CD4-positive, alpha-beta T cell treated with Interleukin-4 for 1 hour (primary cell): ENCODE data around the gene TP53I13.
A peak's percentile ranks its signal among the peaks of the same experiment; 100 is the strongest.

ENCODE experiments used
- DNase-seq, 2 donors: peaks; one replicate each; pipeline ENCODE4 v3.0.0-alpha.2; 2020 to 2022

The TP53I13 gene

GRCh38 chr17:29567554-29568330 is 759 bp upstream of the TP53I13 start:
- DNase-seq = peak; percentile 77 to 79

GRCh38 chr17:29569245-29569950 is 897 bp downstream of the TP53I13 start:
- peak in 1 of 2 donors; percentile 10 for DNase-seq

- DNase-seq = peak in 1 of 2 donors; percentile 9
Measured at GRCh38 chr17:29570521-29570920, 2.0 kb downstream of the TP53I13 start.

GRCh38 chr17:29571486-29571882 is 3.0 kb downstream of the TP53I13 start:
- DNase-seq = no peak

- peak in 1 of 2 donors; percentile 10 for DNase-seq
Measured at GRCh38 chr17:29571883-29572681, 3.6 kb downstream of the TP53I13 start.

- peak; percentile 51 to 59 for DNase-seq
Measured at GRCh38 chr17:29572691-29573557, 4.4 kb downstream of the TP53I13 start.

- DNase-seq = no peak
Measured at GRCh38 chr17:29573558-29573869, 5.0 kb downstream of the TP53I13 start.

- no peak for DNase-seq
Measured at GRCh38 chr17:29573871-29574731, 5.6 kb downstream of the TP53I13 start.

- DNase-seq = no peak
Measured at GRCh38 chr17:29574732-29575510, 6.4 kb downstream of the TP53I13 start.

GRCh38 chr17:29575511-29576213 is 7.2 kb downstream of the TP53I13 start:
- DNase-seq = no peak

GRCh38 chr17:29576214-29577000 is 7.9 kb downstream of the TP53I13 start:
- DNase-seq = no peak

- no peak for DNase-seq
Measured at GRCh38 chr17:29577001-29577370, 8.5 kb downstream of the TP53I13 start.

GRCh38 chr17:29577385-29578211 is 9.1 kb downstream of the TP53I13 start:
- no peak for DNase-seq

GRCh38 chr17:29578626-29579485 is 10.4 kb downstream of the TP53I13 start:
- no peak for DNase-seq

GRCh38 chr17:29579866-29580771 is 11.6 kb downstream of the TP53I13 start:
- DNase-seq = peak; percentile 91 to 92

GRCh38 chr17:29581583-29582253 is 13.2 kb downstream of the TP53I13 start:
- no peak for DNase-seq
